ENCODE measurements around the gene UTP25.

UTP25 gene

GRCh38 chr1:209844695-209845407 is 17.1 kb downstream of the UTP25 start:
- no peak overlapping the region for H3K9ac ChIP-seq (ENCODE audit: low read depth, low read length)
- no peaks in the 10 kb centered on the region for H3K9me3 ChIP-seq (ENCODE audit: control insufficient read depth, insufficient read depth, low read length)
- no peaks in the 10 kb centered on the region; the same call in 1 of the 2 replicates for H3K4me1 ChIP-seq (ENCODE audit: insufficient read depth, low read length)
- H3K36me3 ChIP-seq (ENCODE audit: insufficient read depth, low read length), result peaks cover 7% of the 10 kb centered on the region; the same call in 1 of the 2 replicates

- Histone ChIP-seq H3K36me3 (ENCODE audit: insufficient read depth, low read length) (peaks cover 7% of the 10 kb centered on the region; the same call in 1 of the 2 replicates), H3K9me3 (ENCODE audit: control insufficient read depth, insufficient read depth, low read length) (no peaks in the 10 kb centered on the region), H3K9ac (ENCODE audit: low read depth, low read length) (no peak overlapping the region), H3K4me1 (ENCODE audit: insufficient read depth, low read length) (no peaks in the 10 kb centered on the region; the same call in 1 of the 2 replicates)
These were observed 17.6 kb downstream of the UTP25 start for GRCh38 chr1:209845408-209845725.

- H3K4me1 ChIP-seq (ENCODE audit: insufficient read depth, low read length), result no peaks in the 10 kb centered on the region; the same call in 1 of the 2 replicates
- no peak overlapping the region for H3K9ac ChIP-seq (ENCODE audit: low read depth, low read length)
These were observed 21.6 kb downstream of the UTP25 start for GRCh38 chr1:209849388-209849787.

GRCh38 chr1:209850342-209850979 is 22.7 kb downstream of the UTP25 start:
- no peak overlapping the region for H3K9ac ChIP-seq (ENCODE audit: low read depth, low read length)
- H3K36me3 ChIP-seq (ENCODE audit: insufficient read depth, low read length), result peaks cover 13% of the 10 kb centered on the region; the same call in 1 of the 2 replicates
- H3K4me1 ChIP-seq (ENCODE audit: insufficient read depth, low read length), result no peaks in the 10 kb centered on the region; the same call in 1 of the 2 replicates
- no peaks in the 10 kb centered on the region for H3K9me3 ChIP-seq (ENCODE audit: control insufficient read depth, insufficient read depth, low read length)

More at GRCh38 chr1:209849388-209849787, 21.6 kb downstream of the UTP25 start:
- Histone ChIP-seq H3K36me3 (ENCODE audit: insufficient read depth, low read length) (peaks cover 14% of the 10 kb centered on the region; the same call in 1 of the 2 replicates), H3K9me3 (ENCODE audit: control insufficient read depth, insufficient read depth, low read length) (no peaks in the 10 kb centered on the region)

- no peaks in the 10 kb centered on the region for H3K9me3 ChIP-seq (ENCODE audit: control insufficient read depth, insufficient read depth, low read length)
- peaks cover 13% of the 10 kb centered on the region; the same call in 1 of the 2 replicates for H3K36me3 ChIP-seq (ENCODE audit: insufficient read depth, low read length)
- no peaks in the 10 kb centered on the region; the same call in 1 of the 2 replicates for H3K4me1 ChIP-seq (ENCODE audit: insufficient read depth, low read length)
- no peak overlapping the region for H3K9ac ChIP-seq (ENCODE audit: low read depth, low read length)
These were observed 25.9 kb downstream of the UTP25 start for GRCh38 chr1:209853676-209854075.

GRCh38 chr1:209854196-209854595 is 26.4 kb downstream of the UTP25 start:
- no peaks in the 10 kb centered on the region for H3K9me3 ChIP-seq (ENCODE audit: control insufficient read depth, insufficient read depth, low read length)
- H3K36me3 ChIP-seq (ENCODE audit: insufficient read depth, low read length), result peaks cover 13% of the 10 kb centered on the region; the same call in 1 of the 2 replicates
- no peaks in the 10 kb centered on the region; the same call in 1 of the 2 replicates for H3K4me1 ChIP-seq (ENCODE audit: insufficient read depth, low read length)
- no peak overlapping the region for H3K9ac ChIP-seq (ENCODE audit: low read depth, low read length)

GRCh38 chr1:209855006-209855405 is 27.2 kb downstream of the UTP25 start:
- Histone ChIP-seq H3K4me1 (ENCODE audit: insufficient read depth, low read length) (no peaks in the 10 kb centered on the region), H3K9ac (ENCODE audit: low read depth, low read length) (no peak overlapping the region), H3K9me3 (ENCODE audit: control insufficient read depth, insufficient read depth, low read length) (no peaks in the 10 kb centered on the region), H3K36me3 (ENCODE audit: insufficient read depth, low read length) (peaks cover 13% of the 10 kb centered on the region; the same call in 1 of the 2 replicates)

- Histone ChIP-seq H3K9me3 (ENCODE audit: control insufficient read depth, insufficient read depth, low read length) (no peaks in the 10 kb centered on the region), H3K36me3 (ENCODE audit: insufficient read depth, low read length) (peaks cover 13% of the 10 kb centered on the region; the same call in 1 of the 2 replicates), H3K4me1 (ENCODE audit: insufficient read depth, low read length) (0 out of 2 replicates have a peak, but pooled peaks cover under 1% of the 10 kb centered on the region), H3K9ac (ENCODE audit: low read depth, low read length) (no peak overlapping the region)
These were observed 27.9 kb downstream of the UTP25 start for GRCh38 chr1:209855623-209856022.

- Histone ChIP-seq H3K4me1 (ENCODE audit: insufficient read depth, low read length) (peaks cover 25% of the 10 kb centered on the region; the same call in 1 of the 2 replicates), H3K9ac (ENCODE audit: low read depth, low read length) (no peak overlapping the region), H3K36me3 (ENCODE audit: insufficient read depth, low read length) (peaks cover 9% of the 10 kb centered on the region; the same call in 1 of the 2 replicates), H3K9me3 (ENCODE audit: control insufficient read depth, insufficient read depth, low read length) (no peaks in the 10 kb centered on the region)
These were observed 30.9 kb downstream of the UTP25 start for GRCh38 chr1:209858561-209859103.

GRCh38 chr1:209860293-209860881 is 32.6 kb downstream of the UTP25 start:
- H3K9me3 ChIP-seq (ENCODE audit: control insufficient read depth, insufficient read depth, low read length), result no peaks in the 10 kb centered on the region
- H3K4me1 ChIP-seq (ENCODE audit: insufficient read depth, low read length), result peaks cover 32% of the 10 kb centered on the region; the same call in 1 of the 2 replicates
- no peak overlapping the region for H3K9ac ChIP-seq (ENCODE audit: low read depth, low read length)
- no peaks in the 10 kb centered on the region for H3K36me3 ChIP-seq (ENCODE audit: insufficient read depth, low read length)

GRCh38 chr1:209861242-209861641 is 33.5 kb downstream of the UTP25 start:
- H3K36me3 ChIP-seq (ENCODE audit: insufficient read depth, low read length), result no peaks in the 10 kb centered on the region
- no peaks in the 10 kb centered on the region; the same call in 1 of the 2 replicates for H3K9me3 ChIP-seq (ENCODE audit: control insufficient read depth, insufficient read depth, low read length)
- peaks cover 32% of the 10 kb centered on the region; the same call in 1 of the 2 replicates for H3K4me1 ChIP-seq (ENCODE audit: insufficient read depth, low read length)
- no peak overlapping the region for H3K9ac ChIP-seq (ENCODE audit: low read depth, low read length)

- no peak overlapping the region for H3K9ac ChIP-seq (ENCODE audit: low read depth, low read length)
These were observed 34.9 kb downstream of the UTP25 start for GRCh38 chr1:209862391-209863356.

GRCh38 chr1:209863766-209864485 is 36.2 kb downstream of the UTP25 start:
- Histone ChIP-seq H3K4me1 (ENCODE audit: insufficient read depth, low read length) (peaks cover 32% of the 10 kb centered on the region; the same call in 1 of the 2 replicates), H3K9me3 (ENCODE audit: control insufficient read depth, insufficient read depth, low read length) (peaks cover 14% of the 10 kb centered on the region; the same call in 1 of the 2 replicates), H3K36me3 (ENCODE audit: insufficient read depth, low read length) (no peaks in the 10 kb centered on the region), H3K9ac (ENCODE audit: low read depth, low read length) (no peak overlapping the region)

More at GRCh38 chr1:209862391-209863356, 34.9 kb downstream of the UTP25 start:
- peaks cover 3% of the 10 kb centered on the region; the same call in 1 of the 2 replicates for H3K9me3 ChIP-seq (ENCODE audit: control insufficient read depth, insufficient read depth, low read length)
- H3K4me1 ChIP-seq (ENCODE audit: insufficient read depth, low read length), result peaks cover 32% of the 10 kb centered on the region; the same call in 1 of the 2 replicates
- no peaks in the 10 kb centered on the region for H3K36me3 ChIP-seq (ENCODE audit: insufficient read depth, low read length)
